Sciatic nerve (tissue), 2 donors: ENCODE results near the gene SLC26A9. TPM values are rescaled to one million over a fixed set of nuclear protein-coding genes. Genes with fewer than 3 reads are reported as not detected.

Experiments
- ATAC-seq: fragments of 200-7000 bp; cut with Tn5 transposase; one replicate; pipeline ENCODE4 v1.9.1; 2020; ENCODE audit warnings: mild to moderate bottlenecking, moderate library complexity
- DNase-seq: peaks from one replicate; pipeline ENCODE4 v3.0.0-alpha.2; 2020; ENCODE audit warnings: low spot score
- intact Hi-C: fragments of 100-400 bp; cut with DNase I; formaldehyde crosslinking; loops from one replicate; pipeline ENCODE4 v1.14.2; 2022
- total RNA-seq: library from RNA; stranded (reverse); fragmentation: NEBNext Ultra II Directional; extraction: Animal tissue kit (Norgen Biotek cat#: 25700); gene quantifications from one replicate; pipeline ENCODE4 v1.2.1, GENCODE V29; 2021
- donor health status: DM: no; HTN: no; CAD: no.
- donor health status: DM: no; HTN: no; CAD: no.

Gene SLC26A9
- total RNA-seq, 1 donor from 2014 or later = not detected

DNA sequence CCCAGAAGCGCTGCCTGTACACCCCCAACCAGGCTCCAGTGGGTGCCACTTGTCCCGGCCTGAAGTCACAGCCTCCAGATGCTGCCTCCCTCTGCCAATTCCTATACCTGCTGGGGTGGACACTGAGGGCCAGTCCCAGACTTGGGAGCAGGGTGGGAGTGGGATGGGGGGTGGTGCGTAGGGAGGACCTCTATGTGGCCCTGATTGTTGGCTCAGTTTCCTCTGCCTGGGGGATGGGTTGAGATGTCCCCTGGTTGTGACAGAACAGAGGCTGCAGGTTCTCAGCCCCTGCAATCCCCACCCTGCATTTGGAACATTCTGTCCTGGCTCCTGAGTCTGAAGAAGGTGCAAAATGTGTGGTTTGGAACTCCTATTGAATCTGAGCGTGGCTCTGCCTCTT, 32.8 kb upstream of the SLC26A9 start:
- DNase-seq (no peak), ATAC-seq (no peak)
- intact Hi-C loops = loop anchor here (5.0 kb wide), 2 partner anchors 54 to 184 kb away; no protein-coding TSS in a partner anchor

DNA sequence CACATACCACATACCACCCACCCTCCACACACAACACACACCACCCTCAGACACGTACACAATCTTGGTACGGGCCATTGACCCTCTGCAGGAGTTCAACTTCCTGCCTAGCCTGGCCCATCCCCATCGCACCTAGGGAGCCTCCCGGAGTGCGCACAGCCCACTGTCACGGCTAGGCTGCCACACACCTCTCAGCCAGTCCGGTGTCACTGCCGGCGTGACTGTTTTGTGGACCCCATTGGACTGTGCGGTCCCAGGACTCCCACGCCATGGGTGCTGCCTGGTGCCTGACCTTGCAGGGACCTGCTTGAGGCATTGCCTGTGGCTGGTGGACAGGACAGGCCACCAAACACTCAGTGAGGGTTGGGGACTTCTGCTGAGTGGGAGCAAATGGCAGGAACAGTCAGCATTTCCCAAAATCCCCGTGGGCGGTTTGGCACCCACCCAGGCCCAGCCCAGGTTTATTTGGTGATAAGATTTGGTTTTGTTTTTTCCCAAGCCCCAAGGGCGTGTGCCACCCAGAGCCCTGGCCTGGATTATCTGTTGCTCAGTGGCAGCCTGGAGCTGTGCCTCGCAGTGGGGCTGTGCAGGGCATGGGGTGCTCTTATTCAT, 32.2 kb upstream of the SLC26A9 start:
- intact Hi-C loops = loop anchor here (5.0 kb wide), 2 partner anchors 53 to 183 kb away; no protein-coding TSS in a partner anchor
- no peak for ATAC-seq
- no peak for DNase-seq

DNA sequence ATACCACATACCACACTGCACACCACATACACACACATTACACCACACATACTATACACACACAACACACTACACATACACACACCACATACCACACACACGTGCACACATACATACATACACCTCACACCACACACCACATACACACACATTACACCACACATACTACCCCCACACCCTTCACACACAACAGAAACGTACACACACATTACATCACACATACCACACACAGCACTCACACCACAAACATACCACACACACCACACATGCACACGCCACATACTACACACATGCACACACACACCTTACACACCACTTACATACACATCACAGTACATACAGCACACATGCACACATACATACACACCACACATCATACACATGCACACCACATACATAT, 31.5 kb upstream of the SLC26A9 start:
- DNase-seq (no peak), ATAC-seq (no peak)
- intact Hi-C loops = loop anchor here (5.0 kb wide), 2 partner anchors 52 to 182 kb away; no protein-coding TSS in a partner anchor

DNA sequence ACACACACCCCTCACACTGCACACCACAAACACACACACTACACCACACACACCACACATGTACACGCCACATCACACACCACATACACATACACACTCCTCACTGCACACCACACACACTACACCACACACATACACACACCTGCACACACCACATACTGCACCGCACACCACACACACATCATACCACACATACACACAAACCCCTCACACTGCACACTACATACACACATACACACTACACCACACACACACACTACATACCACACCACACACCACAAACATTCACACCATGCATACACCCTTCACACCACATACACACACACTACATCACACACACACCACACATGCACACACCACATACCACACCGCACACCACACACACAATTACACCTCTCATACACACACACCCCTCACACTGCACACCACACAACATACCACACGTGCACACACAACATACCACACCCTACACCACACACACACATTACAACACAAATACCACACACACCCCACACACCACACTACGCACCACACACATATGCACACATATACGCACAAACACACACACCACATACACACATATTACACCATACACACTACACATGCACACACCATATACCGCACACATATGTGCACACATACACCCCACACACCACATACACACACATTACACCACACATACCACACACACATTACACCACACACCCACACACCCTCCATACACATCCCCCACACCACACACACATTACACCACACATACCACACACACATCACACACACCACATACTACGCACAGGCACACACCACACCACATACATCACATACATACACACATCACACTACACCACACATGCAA, 30.3 kb upstream of the SLC26A9 start:
- ATAC-seq = no peak
- intact Hi-C loops = no loop called here

DNA sequence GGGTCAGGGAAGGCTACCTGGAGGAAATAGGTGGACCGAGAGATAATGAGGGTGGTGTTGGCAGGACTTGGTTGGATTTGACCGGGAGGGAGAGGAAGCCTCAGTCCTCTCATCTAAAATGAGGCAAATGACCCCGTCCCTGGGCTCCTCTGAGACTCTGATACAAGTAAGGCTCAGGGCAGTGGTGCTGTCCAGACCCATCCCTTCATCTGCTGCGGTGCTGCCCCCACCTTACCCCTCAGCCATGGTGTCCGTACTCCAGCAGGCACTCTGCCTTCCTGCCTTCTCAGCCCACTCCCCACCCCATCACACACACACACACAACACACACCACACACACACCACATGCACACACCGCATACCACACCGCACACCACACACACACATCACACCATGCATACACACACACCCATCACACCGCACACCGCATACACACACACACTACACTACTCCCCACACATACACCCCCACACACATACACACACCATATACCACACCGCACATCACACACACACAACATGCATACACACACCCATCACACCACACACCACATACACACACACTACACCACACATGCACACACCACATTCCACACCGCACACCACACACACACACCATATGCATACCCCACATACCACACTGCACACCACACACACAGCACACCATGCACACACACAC, 29.4 kb upstream of the SLC26A9 start:
- ATAC-seq (no peak), DNase-seq (no peak)
- intact Hi-C loops = no loop called here

More for the DNA sequence above, 30.3 kb upstream of the SLC26A9 start:
- DNase-seq = no peak

DNA sequence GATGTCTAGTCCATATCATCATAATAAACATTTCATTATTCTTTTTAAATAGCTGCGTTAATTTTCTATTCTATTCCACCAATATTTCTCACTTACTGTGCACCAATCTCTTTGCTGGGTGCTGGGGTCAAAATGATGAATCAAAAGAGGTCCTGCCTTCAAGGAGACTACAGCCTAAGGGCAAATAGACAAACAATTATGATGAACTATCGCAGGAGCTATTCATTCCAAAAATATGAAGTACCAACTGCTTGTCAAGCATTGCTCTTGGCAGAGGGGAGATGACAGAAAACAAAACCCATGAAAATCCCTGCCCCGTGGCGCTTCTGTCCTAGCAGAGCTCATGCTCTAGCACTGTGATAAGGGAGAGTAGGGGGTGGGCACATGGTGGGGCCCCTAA, 28.8 kb upstream of the SLC26A9 start:
- ATAC-seq (no peak), DNase-seq (no peak)
- intact Hi-C loops = no loop called here

DNA sequence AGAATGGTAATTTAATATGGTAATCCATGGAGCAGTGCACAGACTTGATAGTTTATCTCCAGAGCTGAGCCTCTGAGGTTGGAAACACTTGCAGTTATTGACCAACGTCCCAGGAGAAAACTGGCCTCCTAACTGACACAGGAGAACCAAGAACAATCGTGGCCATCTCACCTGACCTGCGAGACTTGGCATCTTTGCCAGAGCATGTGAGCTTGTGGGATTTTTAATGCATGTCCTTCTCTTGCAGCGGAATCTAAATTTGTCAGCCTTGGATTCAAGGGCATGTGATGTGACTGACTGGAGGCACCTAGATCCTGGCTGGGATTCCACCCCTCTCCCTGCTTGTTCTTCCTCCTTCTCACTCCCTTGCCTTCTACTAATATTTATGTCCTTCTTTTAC, 27.8 kb upstream of the SLC26A9 start:
- ATAC-seq (no peak), DNase-seq (no peak)
- intact Hi-C loops = no loop called here

DNA sequence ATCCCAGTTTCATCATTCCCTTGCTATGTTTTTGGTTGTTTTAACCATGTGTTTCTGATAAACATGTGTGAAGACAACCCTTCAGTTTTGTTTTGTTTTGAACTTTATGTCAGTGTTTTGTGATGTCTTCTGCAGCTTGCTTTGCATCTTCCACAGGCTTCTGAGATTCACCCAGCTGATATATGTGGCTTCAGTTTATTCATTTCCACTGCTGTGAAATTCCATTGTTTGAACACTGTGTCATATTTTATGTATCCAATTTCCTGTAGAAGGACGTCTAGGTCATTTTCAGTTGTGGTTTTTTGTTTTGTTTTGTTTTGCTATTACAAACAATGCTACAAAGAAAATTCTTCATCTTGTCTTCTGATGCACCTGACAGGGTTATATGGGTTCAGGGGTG, 27.2 kb upstream of the SLC26A9 start:
- no peak for DNase-seq
- intact Hi-C loops = no loop called here
- ATAC-seq = no peak

DNA sequence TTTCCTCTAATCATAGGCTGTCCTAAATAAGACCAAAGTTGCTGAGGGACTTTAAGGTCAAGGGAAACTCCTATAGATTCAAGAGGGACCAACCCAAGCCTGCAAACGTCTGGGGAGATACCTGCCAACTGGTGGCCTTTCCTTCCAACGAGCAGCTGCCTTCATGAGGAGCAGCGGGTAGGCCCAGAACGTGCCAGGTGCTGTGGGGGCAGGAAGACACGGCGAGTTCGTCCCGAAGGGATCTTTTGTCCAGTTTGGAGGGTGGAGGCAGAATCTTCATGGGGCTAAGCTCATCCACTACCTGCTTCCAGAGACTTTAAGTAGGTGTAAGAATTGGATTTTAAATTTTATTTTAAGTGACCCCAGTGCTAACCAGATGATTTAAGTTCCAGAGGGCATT, 26.0 kb upstream of the SLC26A9 start:
- ATAC-seq = no peak
- intact Hi-C loops = no loop called here

DNA sequence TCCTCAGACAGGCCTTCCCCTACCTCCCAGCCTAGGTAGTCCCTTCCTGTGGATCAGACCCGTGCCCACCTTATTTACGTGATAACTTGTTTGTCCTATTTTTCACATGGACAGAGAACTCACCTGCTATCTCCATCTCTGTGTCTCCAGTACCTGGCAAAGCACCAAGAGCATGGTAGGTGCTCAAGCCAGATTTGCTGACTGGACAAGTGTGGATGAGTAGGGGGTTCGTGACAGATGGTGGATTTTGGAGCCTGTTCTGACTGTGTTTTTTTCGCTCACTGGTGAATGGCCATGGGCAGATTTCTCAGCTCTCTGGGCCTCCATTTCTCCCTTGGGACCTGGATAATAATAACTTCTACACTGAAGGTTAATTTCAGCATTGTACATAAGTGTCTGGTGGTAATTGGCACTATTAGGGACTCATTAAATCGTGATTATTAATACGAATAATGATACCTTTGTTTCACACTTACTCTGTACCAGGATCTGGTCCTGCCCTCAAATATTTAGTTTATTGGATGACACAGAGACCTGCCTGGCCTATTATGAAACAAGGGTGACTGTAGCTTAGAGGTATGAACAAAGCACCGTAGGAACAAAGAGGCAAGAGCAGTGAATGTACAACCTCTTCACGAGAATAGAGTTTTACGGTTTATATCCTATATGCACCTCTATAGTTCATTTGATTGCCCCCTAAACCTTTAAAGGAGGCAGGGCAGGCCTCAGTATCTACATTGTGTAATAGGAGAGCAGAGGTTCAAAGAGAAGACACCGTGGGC, 24.5 kb upstream of the SLC26A9 start:
- intact Hi-C loops = no loop called here
- ATAC-seq (no peak), DNase-seq (no peak)

More for the DNA sequence above, 26.0 kb upstream of the SLC26A9 start:
- no peak for DNase-seq

DNA sequence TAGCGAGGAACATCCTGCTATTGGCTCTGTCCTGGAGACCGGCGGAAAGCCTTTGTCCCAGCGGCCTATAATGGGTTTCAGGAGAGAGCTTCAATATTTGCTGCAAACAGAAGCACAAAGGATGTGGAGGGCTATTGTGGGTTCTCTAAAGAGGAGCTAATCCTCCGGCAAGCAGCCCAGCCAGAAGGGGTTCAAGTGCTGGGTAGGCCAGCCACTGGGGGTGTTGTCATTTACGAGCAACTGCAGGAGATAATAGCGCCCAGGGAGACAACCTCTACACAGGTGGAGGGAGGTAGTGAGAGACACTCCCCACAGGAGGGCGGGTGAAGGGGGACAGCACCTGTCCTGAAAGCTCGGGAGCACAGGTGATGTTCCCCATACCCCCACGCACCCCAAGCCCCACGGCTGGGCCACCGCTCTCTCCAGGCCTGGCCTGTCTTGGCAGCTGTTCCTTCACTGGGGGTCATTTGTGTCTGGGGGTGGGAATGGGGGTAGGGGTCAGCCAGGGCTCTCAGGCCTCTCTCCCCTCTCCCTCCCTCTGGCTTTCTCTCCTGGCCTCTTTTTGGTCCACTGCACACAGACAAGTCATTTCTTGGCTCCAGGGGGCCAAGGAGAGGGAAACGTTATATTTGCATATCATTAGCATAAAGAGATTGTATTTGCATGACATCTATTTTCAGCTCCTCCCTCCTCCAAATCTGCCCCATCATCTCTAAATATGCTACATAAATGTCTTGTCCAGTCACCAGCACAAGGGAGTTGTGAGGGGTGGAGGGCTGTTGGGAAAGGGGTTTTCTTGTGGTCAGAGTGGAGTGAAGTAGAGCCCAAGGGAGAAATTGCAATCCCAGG, 22.0 kb upstream of the SLC26A9 start:
- ATAC-seq (no peak), DNase-seq (no peak)
- intact Hi-C loops = no loop called here

DNA sequence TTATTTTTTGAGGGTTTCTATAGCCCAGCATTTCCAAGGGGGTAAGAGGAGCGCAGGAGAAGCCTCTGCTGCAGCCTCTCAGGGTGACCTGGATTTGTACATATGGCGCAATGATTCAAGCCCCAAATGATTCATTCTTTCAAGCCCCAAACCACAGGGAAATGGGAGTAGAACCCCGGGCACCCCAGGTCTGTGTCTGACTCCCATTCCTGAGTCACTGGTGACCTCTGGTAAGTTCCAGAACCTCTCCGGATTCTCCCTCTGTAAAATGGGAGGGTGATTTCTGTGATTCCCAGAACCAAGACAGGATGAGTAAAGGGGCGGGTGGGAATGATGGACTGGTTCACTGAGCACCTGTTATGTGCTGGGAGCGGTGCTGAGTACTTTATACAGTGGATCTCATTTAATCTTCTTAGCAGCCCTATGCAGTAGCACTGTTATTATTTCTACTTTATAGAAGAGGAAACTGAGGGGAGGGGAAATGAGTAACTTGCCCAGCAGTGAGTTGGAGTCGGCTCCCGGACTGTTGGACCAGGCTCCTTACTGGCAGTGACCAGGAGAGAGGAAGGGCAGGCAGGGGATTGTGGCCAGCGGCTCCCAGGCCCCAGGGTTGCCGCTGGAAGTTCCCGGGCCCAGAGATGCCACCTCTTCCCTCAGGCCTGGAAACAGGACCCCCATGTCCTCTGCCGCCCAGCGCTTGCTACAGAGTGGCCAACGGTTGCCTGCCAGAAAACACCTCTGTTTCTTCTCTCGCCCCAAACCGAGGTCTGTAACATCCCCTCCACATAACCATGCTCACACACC, 20.3 kb upstream of the SLC26A9 start:
- intact Hi-C loops = no loop called here
- no peak for DNase-seq
- ATAC-seq = no peak

DNA sequence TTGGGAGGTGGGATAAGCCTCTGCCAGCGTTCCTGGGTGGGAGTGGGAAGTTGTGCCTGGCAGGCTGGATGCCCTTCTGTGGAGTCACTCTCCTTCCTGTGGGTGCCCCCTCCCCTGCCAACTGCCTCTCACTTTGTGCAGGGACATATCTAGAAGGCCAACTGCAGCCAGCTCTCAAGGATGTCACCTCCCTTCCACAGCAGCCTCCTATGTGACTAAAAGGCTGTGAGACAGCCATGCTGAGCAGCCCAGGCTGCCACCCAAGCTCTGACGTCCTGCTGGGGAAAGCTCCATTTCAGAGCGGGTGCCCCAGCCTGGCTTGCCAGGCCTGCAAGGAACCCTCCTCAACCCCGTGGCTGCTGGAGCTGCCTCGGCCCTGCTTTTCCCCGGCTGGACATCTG, 19.6 kb upstream of the SLC26A9 start:
- DNase-seq = no peak
- intact Hi-C loops = no loop called here

DNA sequence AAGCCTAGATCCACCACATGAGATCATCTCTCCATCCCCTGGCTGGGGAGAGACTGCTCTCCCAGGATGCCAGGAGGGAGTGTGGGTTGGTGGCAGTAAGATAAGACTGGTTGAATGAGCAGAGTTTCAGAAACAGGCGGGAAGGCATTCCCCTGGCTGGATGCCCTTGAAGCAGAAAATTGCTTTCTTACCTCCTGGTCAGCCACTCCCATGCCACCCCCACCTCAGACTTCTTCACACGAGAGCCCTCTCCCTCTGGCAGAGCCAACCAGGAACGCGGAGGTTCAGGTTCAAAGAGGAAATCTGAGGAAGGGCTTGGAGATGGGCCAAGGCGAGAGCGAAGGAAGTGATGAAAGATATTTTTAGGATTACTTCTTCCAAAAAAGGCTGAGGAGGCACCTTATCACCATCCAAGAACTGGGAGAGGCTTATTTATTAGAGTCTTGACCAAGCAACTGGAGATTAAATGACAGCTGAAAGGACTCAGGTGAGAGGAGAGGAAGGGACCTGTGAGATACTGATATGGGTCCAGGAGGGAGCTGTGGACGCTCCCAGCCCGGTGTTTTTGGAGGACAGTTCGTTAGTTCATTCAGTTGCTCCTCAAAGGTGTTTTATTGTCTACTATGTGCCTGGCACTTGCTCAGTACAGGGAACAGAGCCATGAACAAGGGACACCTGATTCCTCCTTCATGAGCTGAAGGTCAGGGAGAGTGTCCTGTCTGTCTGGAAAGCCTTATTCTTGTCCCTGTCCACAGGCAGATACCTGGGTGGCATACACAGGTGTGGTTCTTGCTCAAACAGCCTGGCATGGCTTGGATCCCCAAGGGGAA, 18.9 kb upstream of the SLC26A9 start:
- intact Hi-C loops = no loop called here
- DNase-seq = no peak
- ATAC-seq = no peak

More for the DNA sequence above, 19.6 kb upstream of the SLC26A9 start:
- no peak for ATAC-seq

DNA sequence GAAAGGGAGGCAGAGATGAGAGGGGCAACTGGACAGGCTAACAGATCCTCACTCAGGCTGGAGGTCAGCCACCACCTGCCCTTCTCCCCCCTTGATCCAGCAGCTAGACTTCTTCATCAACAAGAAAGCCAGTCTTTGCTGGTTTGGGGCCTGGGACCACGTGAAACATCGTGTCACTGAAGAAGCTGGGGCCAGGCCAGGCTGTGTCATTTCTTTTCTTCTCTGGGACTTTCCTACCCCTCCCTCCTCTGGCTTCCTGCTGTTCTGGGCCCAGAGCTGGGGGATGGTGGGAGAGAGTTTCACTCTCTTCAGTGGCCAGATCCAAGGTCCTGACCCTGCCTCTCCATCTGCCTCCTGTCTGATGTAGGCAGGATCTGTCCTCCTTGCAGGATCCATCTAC, 18.1 kb upstream of the SLC26A9 start:
- no peak for ATAC-seq
- DNase-seq = no peak
- intact Hi-C loops = no loop called here

DNA sequence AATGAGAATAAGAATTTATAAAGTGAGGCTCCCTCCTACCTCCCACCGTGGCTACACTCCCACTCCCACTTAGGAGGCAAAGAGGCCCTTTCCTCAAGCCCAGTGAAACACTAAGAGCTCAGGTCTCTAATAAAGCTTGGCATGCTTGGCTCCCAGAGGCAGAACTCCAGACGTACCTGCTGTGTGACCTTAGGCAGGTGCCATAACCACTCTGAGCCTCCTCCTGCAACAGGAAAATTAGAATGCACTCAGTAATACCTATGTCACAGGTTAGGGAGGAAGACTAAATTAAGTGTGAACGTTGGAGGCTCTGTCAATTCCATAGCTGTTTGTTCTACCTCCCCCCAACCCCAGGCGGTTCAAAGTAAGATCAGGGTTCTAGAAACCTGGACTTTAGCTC, 16.5 kb upstream of the SLC26A9 start:
- intact Hi-C loops = no loop called here

DNA sequence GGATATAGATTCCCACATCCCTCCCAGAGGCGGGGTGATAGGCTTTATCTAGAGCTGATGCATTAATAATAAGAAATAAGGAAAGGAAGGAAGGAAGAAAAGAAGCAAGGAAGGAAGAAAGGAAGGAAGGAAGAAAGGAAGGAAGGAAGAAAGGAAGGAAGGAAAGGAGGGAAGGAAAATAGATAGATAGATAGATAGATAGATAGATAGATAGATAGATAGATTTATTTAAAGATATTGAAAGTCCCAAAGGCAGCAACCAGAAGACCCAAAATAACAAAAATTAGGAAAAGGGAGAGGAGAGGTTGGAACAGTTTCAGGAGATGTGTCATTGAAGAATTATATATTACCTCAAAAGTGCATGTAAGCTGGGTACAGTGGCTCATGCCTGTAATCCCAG, 12.2 kb upstream of the SLC26A9 start:
- DNase-seq (no peak), ATAC-seq (no peak)
- intact Hi-C loops = no loop called here

More for the DNA sequence above, 16.5 kb upstream of the SLC26A9 start:
- DNase-seq (no peak), ATAC-seq (no peak)
